Epithelial cell of prostate (primary cell): ENCODE data around the gene NBDY.
"Not testable (repeated sequence)": the region's sequence is repeated elsewhere in the genome, so short reads cannot be mapped to it uniquely, and the experiment has no call there.

ENCODE experiments used
- DNase-seq: peaks from one replicate; pipeline ENCODE4 v3.0.0-alpha.2; 2011; ENCODE audit warnings: low read depth, low spot score
- H3K27ac ChIP-seq: fragments of 450-650 bp; 2 replicates; pipeline ENCODE4 v1.5.1; 2017; ENCODE audit warnings: mild to moderate bottlenecking

The NBDY gene

DNA sequence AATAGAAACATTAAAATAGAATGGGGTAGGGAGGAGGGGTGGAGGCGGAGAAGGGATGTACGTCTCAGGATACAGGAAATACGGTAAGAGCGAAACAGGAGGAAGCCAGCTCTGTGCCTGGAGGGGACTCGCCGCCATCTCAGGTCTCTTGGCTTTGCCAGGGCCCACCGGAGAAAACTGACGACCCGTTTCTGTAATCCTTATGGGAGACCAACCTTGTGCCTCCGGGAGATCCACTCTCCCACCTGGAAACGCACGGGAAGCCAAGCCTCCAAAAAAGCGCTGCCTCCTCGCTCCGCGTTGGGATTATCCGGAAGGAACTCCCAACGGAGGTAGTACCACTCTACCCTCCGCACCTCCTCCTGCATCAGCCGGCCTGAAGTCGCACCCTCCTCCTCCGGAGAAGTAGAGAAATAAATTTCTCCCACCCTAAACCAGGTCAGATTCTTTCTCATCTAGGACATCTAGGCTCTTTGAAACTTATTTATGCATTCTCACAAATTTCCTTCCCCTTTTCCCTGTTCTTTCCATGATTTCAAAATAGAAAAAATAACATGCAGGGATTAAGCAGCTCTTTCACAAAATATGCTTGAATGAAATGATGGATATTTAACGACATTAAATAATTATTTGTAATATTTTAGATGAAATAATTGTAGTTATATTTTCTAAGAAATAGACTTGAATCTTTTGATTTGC, at the start of gene NBDY:
TSS of gene NBDY (plus strand) at position 92 of the 699 bp plus-strand sequence. CDS start at position 203, 111 bp downstream.
- DNase-seq = no peak
- peak within 1 kb of the TSS; percentile 78 for H3K27ac ChIP-seq

DNA sequence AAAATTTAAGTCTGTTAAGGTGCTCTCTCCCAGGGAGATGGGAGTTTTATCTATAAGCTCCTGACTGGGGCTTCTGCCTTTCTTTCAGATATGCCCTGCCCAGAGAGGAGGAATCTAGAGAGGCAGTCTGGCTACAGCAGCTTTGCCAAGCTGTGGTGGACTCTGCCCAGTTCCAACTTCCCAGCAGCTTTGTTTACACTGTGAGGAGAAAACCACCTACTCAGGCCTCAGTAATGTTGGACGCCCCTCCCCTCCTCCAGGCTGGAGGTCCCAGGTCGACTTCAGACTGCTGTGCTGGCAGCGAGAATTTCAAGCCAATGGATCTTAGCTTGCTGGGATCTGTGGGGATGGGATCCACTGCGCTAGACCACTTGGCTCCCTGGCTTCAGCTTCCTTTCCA, 24.5 kb upstream of the NBDY start:
- not testable (repeated sequence) for H3K27ac ChIP-seq, DNase-seq

DNA sequence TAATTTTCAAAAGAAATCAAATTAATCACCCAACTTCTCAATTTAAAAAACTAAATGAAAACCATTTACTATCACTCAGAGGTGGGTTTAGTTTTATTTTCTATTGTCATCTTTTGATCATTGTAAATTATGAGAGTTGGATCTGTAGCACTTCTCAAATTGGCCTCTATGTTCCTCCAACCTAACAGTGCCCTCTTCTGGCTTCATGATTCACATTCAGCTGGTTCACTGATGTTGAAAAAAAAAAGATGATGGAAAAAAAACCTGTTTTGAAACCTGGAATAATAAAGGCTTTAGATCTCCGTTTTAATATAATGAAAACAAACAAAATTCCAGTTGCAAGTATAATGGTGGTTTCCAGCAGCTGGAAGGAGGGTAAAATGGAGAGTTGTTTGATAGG, 2.4 kb upstream of the NBDY start:
- no peak for DNase-seq
- no peak overlapping the region for H3K27ac ChIP-seq

- H3K27ac ChIP-seq = no peak overlapping the region
- no peak for DNase-seq
Measured at GRCh38 chrX:56727531-56727930, 1.5 kb upstream of the NBDY start.

DNA sequence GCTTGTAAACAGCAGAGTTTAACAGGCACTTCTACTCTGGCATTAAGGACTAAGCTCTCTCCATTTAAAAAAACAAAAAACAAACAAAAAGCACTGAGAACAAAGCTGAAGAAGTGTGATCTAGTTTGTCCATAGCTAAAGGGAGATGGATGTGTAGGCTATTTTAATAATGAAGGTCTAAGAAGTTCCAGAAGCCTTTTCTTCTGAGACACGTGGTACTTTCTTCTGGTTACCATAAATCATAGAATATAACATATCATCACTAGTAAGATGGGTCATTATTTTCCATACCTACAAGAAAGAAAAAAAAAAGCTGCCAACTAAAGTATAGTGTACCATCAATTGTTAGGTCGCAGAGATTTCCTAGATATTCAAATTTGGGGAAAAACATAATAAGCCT, 722 bp upstream of the NBDY start:
- no peak for DNase-seq
- H3K27ac ChIP-seq = no peak overlapping the region

DNA sequence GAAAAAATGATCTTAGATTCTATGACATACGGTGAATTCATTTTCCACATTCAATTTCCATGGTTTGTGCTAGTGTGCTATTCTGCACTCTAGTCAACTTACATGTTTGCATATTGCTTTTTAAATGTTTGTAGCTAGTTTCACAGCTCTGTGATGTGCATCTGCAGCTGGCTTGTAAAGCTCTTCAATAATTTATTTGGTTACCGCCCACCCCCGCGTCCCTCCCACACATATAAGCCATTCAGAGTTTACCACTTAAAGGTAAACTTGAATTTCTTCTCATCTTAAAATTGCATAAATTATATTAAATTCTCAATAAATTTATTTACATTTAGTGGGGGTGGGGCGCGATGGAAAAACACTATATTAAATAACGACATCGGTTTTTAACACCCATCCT, 291 bp upstream of the NBDY start:
- peak overlapping the region; percentile 78 for H3K27ac ChIP-seq

DNA sequence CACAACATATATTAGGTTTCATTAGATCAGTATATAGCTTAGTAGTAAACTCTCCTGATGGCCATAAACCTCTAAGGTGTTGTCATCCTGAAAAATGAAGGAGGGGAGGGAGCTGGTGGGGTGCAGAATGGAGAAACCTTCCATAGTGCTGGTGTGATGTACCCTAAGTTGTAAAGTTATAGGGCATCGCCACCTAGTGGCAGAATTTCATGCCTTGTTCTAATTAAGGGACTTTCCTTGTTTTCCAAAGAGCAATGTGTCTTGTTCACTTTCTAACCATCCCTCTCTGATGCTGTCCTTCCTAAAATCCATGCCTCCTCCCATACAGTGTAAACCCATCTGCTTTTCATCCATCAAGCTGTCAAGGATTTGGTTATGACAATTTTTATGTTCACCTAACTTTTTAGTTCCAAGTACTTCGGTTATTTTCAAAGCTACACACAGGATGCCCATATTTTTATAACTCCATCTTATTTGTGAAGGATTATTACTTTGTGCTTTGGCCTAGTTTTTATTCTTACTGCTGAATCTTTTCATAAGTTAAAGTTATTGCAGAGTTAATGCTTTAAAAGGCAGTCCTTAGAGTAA, 4.5 kb downstream of the NBDY start:
- H3K27ac ChIP-seq = no peak overlapping the region
- no peak for DNase-seq

More for the DNA sequence above, 291 bp upstream of the NBDY start:
- no peak for DNase-seq

DNA sequence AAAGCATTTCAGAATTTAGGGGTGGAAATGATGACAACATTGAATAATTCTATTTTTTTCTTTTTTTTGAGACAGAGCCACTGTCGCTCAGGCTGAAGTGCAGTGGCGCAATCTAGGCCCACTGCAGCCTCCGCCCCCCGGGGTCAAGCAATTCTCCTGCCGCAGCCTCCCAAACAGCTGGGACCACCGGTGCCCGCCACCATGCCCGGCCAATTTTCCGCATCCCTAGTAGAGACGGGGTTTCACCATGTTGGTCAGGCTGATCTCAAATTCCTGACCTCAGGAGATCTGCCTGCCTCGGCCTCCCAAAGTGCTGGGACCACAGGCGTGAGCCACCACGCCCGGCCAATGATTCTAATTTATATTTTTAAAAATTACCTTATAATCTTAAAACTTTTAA, 7.2 kb downstream of the NBDY start:
- no peak for DNase-seq
- H3K27ac ChIP-seq = no peak overlapping the region

GRCh38 chrX:56738670-56739069, 9.6 kb downstream of the NBDY start:
- DNase-seq = peak; percentile 54
- peak overlapping the region; percentile 77 for H3K27ac ChIP-seq

GRCh38 chrX:56744996-56745395, 16.0 kb downstream of the NBDY start:
- H3K27ac ChIP-seq = peak overlapping the region; percentile 70
- peak; percentile 45 for DNase-seq

GRCh38 chrX:56746996-56747395, 18.0 kb downstream of the NBDY start:
- DNase-seq = peak; percentile 36
- H3K27ac ChIP-seq = peak overlapping the region; percentile 70

DNA sequence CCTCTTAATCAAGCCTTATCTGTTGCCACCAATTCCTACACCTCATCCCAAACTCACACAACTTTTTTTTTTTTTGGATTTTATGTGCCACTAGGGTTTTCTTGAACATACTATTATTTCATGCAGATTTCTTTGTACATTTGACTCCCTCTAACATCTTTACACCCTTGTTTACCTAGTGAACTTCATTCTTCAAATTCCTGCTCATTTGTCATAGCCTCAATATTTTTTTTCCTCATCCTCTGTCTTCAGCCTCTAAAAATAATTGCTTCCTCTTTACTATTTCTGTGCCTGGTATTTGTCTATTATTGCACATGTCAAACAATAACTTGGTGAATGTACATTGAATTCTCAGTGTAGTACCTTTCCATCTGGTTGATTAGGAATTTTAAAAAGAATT, 22.0 kb downstream of the NBDY start:
- DNase-seq = no peak
- H3K27ac ChIP-seq = peak overlapping the region; percentile 35

GRCh38 chrX:56757327-56757726, 28.3 kb downstream of the NBDY start:
- no peak overlapping the region for H3K27ac ChIP-seq
- no peak for DNase-seq

GRCh38 chrX:56758456-56758855, 29.4 kb downstream of the NBDY start:
- H3K27ac ChIP-seq = no peak overlapping the region
- no peak for DNase-seq

- H3K27ac ChIP-seq = no peak overlapping the region
- DNase-seq = no peak
Measured at GRCh38 chrX:56759736-56760409, 30.8 kb downstream of the NBDY start.

- not testable (repeated sequence) for DNase-seq, H3K27ac ChIP-seq
Measured at GRCh38 chrX:56760410-56761124, 31.5 kb downstream of the NBDY start.

GRCh38 chrX:56761167-56761566, 32.1 kb downstream of the NBDY start:
- no peak for DNase-seq
- H3K27ac ChIP-seq = no peak overlapping the region

DNA sequence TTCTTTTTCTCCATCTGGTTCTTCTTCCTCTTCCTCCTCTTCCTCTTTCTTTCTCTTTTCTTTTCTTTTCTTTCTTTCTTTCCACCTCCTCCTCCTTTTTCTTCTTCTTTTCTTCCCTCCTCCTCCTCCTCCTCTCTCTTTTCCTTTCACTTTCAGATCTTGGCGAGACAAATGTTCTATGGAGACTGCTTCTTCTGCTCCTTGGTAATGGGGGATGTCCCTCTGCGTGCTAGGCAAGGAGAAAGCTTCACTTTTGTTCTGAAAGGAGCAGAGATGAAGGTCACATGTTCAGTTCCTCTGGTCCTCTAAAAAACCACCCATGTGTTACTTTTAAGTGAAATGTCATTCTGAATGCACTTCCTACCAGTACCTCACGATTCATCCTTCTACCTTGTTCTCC, 33.2 kb downstream of the NBDY start:
- H3K27ac ChIP-seq = no peak overlapping the region
- no peak for DNase-seq

- DNase-seq = no peak
- no peak overlapping the region for H3K27ac ChIP-seq
Measured at GRCh38 chrX:56762707-56763555, 33.9 kb downstream of the NBDY start.

GRCh38 chrX:56763556-56764152, 34.6 kb downstream of the NBDY start:
- no peak for DNase-seq
- H3K27ac ChIP-seq = no peak overlapping the region
